ENCODE measurements around the gene SLC25A42. TPM values are rescaled to one million over a fixed set of nuclear protein-coding genes. Genes with fewer than 3 reads are reported as not detected.
A peak's percentile ranks its signal among the peaks of the same experiment; 100 is the strongest.

SLC25A42 gene
- total RNA-seq, 1 experiment from 2014 or later = 8.1 TPM

DNA sequence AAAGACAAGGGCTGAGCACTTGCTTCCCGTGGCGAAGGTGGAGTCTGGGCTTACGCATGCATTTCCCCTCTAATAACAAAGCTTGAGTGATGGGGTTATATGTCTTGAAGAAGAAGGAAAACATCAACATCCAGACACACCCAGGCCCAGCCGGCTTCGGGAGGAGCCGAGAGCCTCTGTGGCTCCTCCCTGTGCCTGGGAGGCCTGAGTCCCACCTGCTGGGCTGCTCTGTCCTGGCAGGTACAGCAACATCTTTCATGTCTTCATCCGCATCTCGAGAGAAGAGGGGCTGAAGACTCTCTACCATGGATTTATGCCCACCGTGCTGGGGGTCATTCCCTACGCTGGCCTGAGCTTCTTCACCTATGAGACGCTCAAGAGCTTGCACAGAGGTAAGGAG lies 43.9 kb downstream of the SLC25A42 start:
- DNase-seq (ENCODE audit: low spot score) (peak; percentile 50), ATAC-seq (no peak)
- TF ChIP-seq, protein P1, sequence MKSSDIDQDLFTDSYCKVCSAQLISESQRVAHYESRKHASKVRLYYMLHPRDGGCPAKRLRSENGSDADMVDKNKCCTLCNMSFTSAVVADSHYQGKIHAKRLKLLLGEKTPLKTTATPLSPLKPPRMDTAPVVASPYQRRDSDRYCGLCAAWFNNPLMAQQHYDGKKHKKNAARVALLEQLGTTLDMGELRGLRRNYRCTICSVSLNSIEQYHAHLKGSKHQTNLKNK (CRISPR knock-in tag; IDR thresholded peaks at IDR 0.05) = no peak
- TF ChIP-seq NR3C1 (CRISPR knock-in tag; conservative IDR thresholded peaks at IDR 0.05; ENCODE audit: low read depth) (no peak), SMAD3 (CRISPR knock-in tag; IDR thresholded peaks at IDR 0.05; ENCODE audit: borderline replicate concordance) (no peak), JAZF1 (CRISPR knock-in tag; IDR thresholded peaks at IDR 0.05) (no peak), PRRX2 (CRISPR knock-in tag; IDR thresholded peaks at IDR 0.05) (no peak), ELF4 (CRISPR knock-in tag; IDR thresholded peaks at IDR 0.05; ENCODE audit: low read depth) (no peak), ZNF396 (CRISPR knock-in tag; IDR thresholded peaks at IDR 0.05; ENCODE audit: borderline replicate concordance) (no peak)
- Mint-ChIP-seq H3K9me3 (no peaks in the 10 kb centered on the region), H3K4me1 (peaks cover 29% of the 10 kb centered on the region), H3K27ac (no peak overlapping the region; the same call in 1 of the 2 replicates), H3K36me3 (no peaks in the 10 kb centered on the region), H3K4me3 (no peak overlapping the region), H3K27me3 (ENCODE audit: low read depth) (peaks cover 34% of the 10 kb centered on the region)
- ChIA-PET POLR2A (no interaction called here), CTCF (interaction anchor here (0.6 to 1.2 kb wide), 3 partner anchors 10 to 112 kb away, joined by 3 to 4 read pairs (median 3); no protein-coding TSS in a partner anchor)

DNA sequence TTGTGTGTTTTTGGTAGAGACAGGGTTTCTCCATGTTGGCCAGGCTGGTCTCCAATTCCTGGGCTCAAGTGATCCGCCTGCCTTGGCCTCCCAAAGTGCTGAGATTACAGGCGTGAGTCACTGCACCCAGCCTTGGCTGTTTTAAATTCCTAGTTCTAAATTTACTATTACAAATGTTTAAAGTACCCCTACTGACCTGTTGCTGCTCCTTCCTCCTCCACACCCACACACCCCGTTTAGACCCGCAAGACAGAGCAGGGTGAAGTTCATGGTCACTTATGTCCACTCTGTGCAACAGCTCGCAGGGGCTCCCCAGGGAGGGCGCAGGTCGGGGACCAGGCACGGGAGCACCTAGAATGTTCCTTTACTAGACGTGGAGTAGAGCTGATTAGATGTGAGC lies 45.8 kb downstream of the SLC25A42 start:
- H3K4me3 Mint-ChIP-seq = no peak overlapping the region; the same call in 1 of the 2 replicates
- ATAC-seq (no peak), DNase-seq (ENCODE audit: low spot score) (no peak)

DNA sequence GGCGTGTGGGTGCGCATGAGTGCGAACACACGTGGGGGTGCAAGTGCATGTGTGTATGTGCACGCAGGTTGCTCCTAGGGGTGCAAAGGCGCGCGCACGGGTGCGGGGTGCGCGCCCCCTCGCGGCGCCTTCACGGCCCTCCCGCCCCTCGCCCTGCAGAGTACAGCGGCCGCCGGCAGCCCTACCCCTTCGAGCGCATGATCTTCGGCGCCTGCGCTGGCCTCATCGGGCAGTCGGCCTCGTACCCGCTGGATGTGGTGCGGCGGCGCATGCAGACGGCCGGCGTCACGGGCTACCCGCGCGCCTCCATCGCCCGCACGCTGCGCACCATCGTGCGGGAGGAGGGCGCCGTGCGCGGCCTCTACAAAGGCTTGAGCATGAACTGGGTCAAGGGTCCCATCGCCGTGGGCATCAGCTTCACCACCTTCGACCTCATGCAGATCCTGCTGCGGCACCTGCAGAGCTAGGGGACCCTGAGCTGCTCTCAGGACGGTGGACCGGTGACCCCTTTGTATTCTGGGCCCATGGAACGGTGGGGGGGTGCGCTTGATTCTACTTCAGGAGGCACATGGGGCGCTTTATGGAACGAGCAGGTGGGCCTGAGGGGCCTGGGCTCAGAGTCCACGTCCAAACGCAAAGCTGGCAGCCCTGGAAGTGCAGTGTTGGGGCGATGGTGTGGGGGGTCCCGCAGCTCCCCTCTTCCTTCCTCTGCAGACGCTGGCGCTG lies 46.8 kb downstream of the SLC25A42 start:
- CTCF ChIA-PET = interaction anchor here (0.6 to 2.2 kb wide), 9 partner anchors 23 to 115 kb away, joined by 3 to 10 read pairs (median 6); partner anchors contain the start of gene SLC25A42
- DNase-seq (ENCODE audit: low spot score) = peak; percentile 81
- TF ChIP-seq EMX1 (CRISPR knock-in tag; IDR thresholded peaks at IDR 0.05) = no peak
- TF ChIP-seq SMAD4 (CRISPR knock-in tag; IDR thresholded peaks at IDR 0.05) = no peak
- TF ChIP-seq SOX15 (CRISPR knock-in tag; IDR thresholded peaks at IDR 0.05) = no peak
- TF ChIP-seq, protein P2, sequence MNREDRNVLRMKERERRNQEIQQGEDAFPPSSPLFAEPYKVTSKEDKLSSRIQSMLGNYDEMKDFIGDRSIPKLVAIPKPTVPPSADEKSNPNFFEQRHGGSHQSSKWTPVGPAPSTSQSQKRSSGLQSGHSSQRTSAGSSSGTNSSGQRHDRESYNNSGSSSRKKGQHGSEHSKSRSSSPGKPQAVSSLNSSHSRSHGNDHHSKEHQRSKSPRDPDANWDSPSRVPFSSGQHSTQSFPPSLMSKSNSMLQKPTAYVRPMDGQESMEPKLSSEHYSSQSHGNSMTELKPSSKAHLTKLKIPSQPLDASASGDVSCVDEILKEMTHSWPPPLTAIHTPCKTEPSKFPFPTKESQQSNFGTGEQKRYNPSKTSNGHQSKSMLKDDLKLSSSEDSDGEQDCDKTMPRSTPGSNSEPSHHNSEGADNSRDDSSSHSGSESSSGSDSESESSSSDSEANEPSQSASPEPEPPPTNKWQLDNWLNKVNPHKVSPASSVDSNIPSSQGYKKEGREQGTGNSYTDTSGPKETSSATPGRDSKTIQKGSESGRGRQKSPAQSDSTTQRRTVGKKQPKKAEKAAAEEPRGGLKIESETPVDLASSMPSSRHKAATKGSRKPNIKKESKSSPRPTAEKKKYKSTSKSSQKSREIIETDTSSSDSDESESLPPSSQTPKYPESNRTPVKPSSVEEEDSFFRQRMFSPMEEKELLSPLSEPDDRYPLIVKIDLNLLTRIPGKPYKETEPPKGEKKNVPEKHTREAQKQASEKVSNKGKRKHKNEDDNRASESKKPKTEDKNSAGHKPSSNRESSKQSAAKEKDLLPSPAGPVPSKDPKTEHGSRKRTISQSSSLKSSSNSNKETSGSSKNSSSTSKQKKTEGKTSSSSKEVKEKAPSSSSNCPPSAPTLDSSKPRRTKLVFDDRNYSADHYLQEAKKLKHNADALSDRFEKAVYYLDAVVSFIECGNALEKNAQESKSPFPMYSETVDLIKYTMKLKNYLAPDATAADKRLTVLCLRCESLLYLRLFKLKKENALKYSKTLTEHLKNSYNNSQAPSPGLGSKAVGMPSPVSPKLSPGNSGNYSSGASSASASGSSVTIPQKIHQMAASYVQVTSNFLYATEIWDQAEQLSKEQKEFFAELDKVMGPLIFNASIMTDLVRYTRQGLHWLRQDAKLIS (CRISPR knock-in tag; IDR thresholded peaks at IDR 0.05; ENCODE audit: borderline replicate concordance) = no peak
- TF ChIP-seq, protein P3, sequence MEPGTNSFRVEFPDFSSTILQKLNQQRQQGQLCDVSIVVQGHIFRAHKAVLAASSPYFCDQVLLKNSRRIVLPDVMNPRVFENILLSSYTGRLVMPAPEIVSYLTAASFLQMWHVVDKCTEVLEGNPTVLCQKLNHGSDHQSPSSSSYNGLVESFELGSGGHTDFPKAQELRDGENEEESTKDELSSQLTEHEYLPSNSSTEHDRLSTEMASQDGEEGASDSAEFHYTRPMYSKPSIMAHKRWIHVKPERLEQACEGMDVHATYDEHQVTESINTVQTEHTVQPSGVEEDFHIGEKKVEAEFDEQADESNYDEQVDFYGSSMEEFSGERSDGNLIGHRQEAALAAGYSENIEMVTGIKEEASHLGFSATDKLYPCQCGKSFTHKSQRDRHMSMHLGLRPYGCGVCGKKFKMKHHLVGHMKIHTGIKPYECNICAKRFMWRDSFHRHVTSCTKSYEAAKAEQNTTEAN (CRISPR knock-in tag; IDR thresholded peaks at IDR 0.05) = 0 out of 2 replicates have a peak, but pooled peaks have one; percentile 60
- TF ChIP-seq, protein P4, sequence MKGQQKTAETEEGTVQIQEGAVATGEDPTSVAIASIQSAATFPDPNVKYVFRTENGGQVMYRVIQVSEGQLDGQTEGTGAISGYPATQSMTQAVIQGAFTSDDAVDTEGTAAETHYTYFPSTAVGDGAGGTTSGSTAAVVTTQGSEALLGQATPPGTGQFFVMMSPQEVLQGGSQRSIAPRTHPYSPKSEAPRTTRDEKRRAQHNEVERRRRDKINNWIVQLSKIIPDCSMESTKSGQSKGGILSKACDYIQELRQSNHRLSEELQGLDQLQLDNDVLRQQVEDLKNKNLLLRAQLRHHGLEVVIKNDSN (CRISPR knock-in tag; IDR thresholded peaks at IDR 0.05) = peak; percentile 32; the same call in 1 of the 2 replicates
- TF ChIP-seq JUN (CRISPR knock-in tag; IDR thresholded peaks at IDR 0.05) = peak; percentile 28; the same call in 1 of the 2 replicates

More for the DNA sequence above, 45.8 kb downstream of the SLC25A42 start:
- TF ChIP-seq ATF1 (CRISPR knock-in tag; IDR thresholded peaks at IDR 0.05) = no peak
- TF ChIP-seq SP1 (CRISPR knock-in tag; conservative IDR thresholded peaks at IDR 0.05) = no peak
- TF ChIP-seq ESRRA (CRISPR knock-in tag; IDR thresholded peaks at IDR 0.05; ENCODE audit: borderline replicate concordance) = no peak
- no peak for TF ChIP-seq MYBL2 (CRISPR knock-in tag; IDR thresholded peaks at IDR 0.05)
- TF ChIP-seq NR3C1 (CRISPR knock-in tag; conservative IDR thresholded peaks at IDR 0.05; ENCODE audit: low read depth) = no peak
- no peak for TF ChIP-seq FOXK1 (CRISPR knock-in tag; IDR thresholded peaks at IDR 0.05)
- TF ChIP-seq, protein P5, sequence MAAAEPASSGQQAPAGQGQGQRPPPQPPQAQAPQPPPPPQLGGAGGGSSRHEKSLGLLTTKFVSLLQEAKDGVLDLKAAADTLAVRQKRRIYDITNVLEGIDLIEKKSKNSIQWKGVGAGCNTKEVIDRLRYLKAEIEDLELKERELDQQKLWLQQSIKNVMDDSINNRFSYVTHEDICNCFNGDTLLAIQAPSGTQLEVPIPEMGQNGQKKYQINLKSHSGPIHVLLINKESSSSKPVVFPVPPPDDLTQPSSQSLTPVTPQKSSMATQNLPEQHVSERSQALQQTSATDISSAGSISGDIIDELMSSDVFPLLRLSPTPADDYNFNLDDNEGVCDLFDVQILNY (CRISPR knock-in tag; IDR thresholded peaks at IDR 0.05) = no peak
- TF ChIP-seq, protein P2 (CRISPR knock-in tag; IDR thresholded peaks at IDR 0.05; ENCODE audit: borderline replicate concordance) = no peak
- CTCF ChIA-PET = interaction anchor here (0.7 to 2.2 kb wide), 4 partner anchors 22 to 57 kb away, joined by 3 to 10 read pairs (median 4); no protein-coding TSS in a partner anchor
- H3K27ac Mint-ChIP-seq = no peak overlapping the region
- peaks cover 35% of the 10 kb centered on the region for H3K4me1 Mint-ChIP-seq
- peaks cover 40% of the 10 kb centered on the region for H3K27me3 Mint-ChIP-seq (ENCODE audit: low read depth)
- POLR2A ChIA-PET = no interaction called here
- H3K36me3 Mint-ChIP-seq = no peaks in the 10 kb centered on the region
- H3K9me3 Mint-ChIP-seq = no peaks in the 10 kb centered on the region

More for the DNA sequence above, 46.8 kb downstream of the SLC25A42 start:
- Mint-ChIP-seq H3K4me3 (peak overlapping the region; percentile 48), H3K4me1 (peaks cover 29% of the 10 kb centered on the region), H3K27ac (no peak overlapping the region), H3K36me3 (no peaks in the 10 kb centered on the region), H3K9me3 (no peaks in the 10 kb centered on the region), H3K27me3 (ENCODE audit: low read depth) (peaks cover 40% of the 10 kb centered on the region)
- peak; percentile 62 for ATAC-seq
- POLR2A ChIA-PET = interaction anchor here (1.4 kb wide), 1 partner anchor 9 kb away, joined by 6 read pairs; no protein-coding TSS in a partner anchor
